Endothelial cell of umbilical vein (primary cell): ENCODE data around the gene RDH13.

ENCODE experiments used
- CTCF ChIP-seq, 2 donors: IDR thresholded peaks; 1 replicate in 1 of 2; 2 replicates in 1 of 2; pipeline ENCODE4 v1.5.1; 2011; ENCODE audit warnings: low read length in 2 of 2, mild to moderate bottlenecking in 2 of 2, moderate library complexity in 2 of 2, control low read depth in 1 of 2, inconsistent platforms in 1 of 2, low read depth in 1 of 2; ENCODE audit not compliant: insufficient read depth in 1 of 2; ENCODE audit errors: extremely low read depth in 1 of 2
- EZH2 ChIP-seq: IDR thresholded peaks from 2 replicates; pipeline ENCODE4 v1.6.1; 2012; ENCODE audit warnings: borderline replicate concordance, low read depth, mild to moderate bottlenecking, moderate library complexity, low read length, inconsistent platforms; ENCODE audit not compliant: severe bottlenecking
- MAX ChIP-seq: IDR thresholded peaks from 2 replicates; pipeline ENCODE4 v1.6.1; 2011; ENCODE audit not compliant: insufficient read depth, insufficient read length
- POLR2A ChIP-seq: IDR thresholded peaks from 2 replicates; pipeline ENCODE4 v1.6.1; 2012; ENCODE audit warnings: low read depth, mild to moderate bottlenecking, control low read depth, low read length
- POLR2AphosphoS5 ChIP-seq: IDR thresholded peaks from 2 replicates; pipeline ENCODE4 v1.6.1; 2012; ENCODE audit warnings: low read depth, mild to moderate bottlenecking, control low read depth, low read length, moderate library complexity; ENCODE audit not compliant: insufficient read depth

DNA sequence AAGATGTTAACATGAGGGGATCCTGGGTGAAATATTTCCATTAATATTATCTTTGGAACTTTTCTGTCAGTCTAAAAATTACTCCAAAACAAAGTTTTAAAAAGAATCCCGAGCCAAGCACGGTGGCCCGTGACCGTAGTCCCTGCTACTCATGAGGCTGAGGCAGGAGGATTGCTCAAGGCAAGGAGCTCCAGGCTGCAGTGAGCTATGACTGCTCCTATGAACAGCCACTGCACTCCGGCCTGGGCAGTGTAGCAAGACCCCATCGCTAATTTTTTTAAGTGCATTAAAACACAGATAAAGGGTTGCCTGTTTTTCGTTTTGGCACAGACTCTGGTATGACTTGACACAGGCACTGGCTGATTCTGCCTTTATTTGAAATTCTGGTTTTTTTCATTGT is 31.8 kb downstream of the RDH13 start:
- TF ChIP-seq MAX (no peak), CTCF (IDR thresholded peaks at IDR 0.05; ENCODE audit: extremely low read depth in 1 of 2, insufficient read depth in 1 of 2, low read depth in 1 of 2, low read length in 2 of 2) (no peak), POLR2A (no peak), EZH2 (no peak), POLR2AphosphoS5 (no peak)
